Mesendoderm (in vitro differentiated cells): ENCODE results near the gene KLF15.

Experiments
- DNase-seq: peaks from one replicate; pipeline ENCODE4 v3.0.0; 2013
- H2AK5ac ChIP-seq: 2 replicates; pipeline ENCODE4 v1.6.1; 2013; ENCODE audit warnings: low read length, inconsistent platforms
- H2BK120ac ChIP-seq: 2 replicates; pipeline ENCODE4 v1.6.1; 2013; ENCODE audit warnings: low read depth, mild to moderate bottlenecking, low read length, moderate library complexity, mixed read lengths
- H2BK15ac ChIP-seq: replicated peaks from 2 replicates; pipeline ENCODE4 v1.6.1; 2013; ENCODE audit warnings: low read depth, mild to moderate bottlenecking, moderate library complexity
- H2BK5ac ChIP-seq: 2 replicates; pipeline ENCODE4 v1.6.1; 2013; ENCODE audit warnings: low read length, inconsistent platforms
- H3K18ac ChIP-seq: 2 replicates; pipeline ENCODE4 v1.6.1; 2013; ENCODE audit warnings: mild to moderate bottlenecking, low read length, mixed read lengths
- H3K23ac ChIP-seq: one replicate; pipeline ENCODE4 v1.6.1; 2013; ENCODE audit warnings: low read length
- H3K27ac ChIP-seq: 2 replicates; pipeline ENCODE4 v1.5.1; 2013; ENCODE audit warnings: low read depth, mild to moderate bottlenecking, inconsistent platforms, low read length, moderate library complexity
- H3K27me3 ChIP-seq: 2 replicates; pipeline ENCODE4 v1.6.1; 2013; ENCODE audit warnings: low read length, control low read depth, mild to moderate bottlenecking, inconsistent platforms; ENCODE audit not compliant: insufficient read depth, poor library complexity
- H3K36me3 ChIP-seq: 2 replicates; pipeline ENCODE4 v1.6.1; 2013; ENCODE audit warnings: low read length, inconsistent platforms; ENCODE audit not compliant: control insufficient read depth, insufficient read depth
- H3K4ac ChIP-seq: one replicate; pipeline ENCODE4 v1.6.1; 2013; ENCODE audit warnings: low read depth, mild to moderate bottlenecking, low read length, moderate library complexity
- H3K4me1 ChIP-seq: 2 replicates; pipeline ENCODE4 v1.6.1; 2013; ENCODE audit warnings: low read depth, low read length, inconsistent platforms; ENCODE audit not compliant: control insufficient read depth
- H3K4me2 ChIP-seq: 2 replicates; pipeline ENCODE4 v1.6.1; 2013; ENCODE audit warnings: low read length
- H3K4me3 ChIP-seq: 2 replicates; pipeline ENCODE4 v1.5.1; 2013; ENCODE audit warnings: mild to moderate bottlenecking, low read length
- H3K56ac ChIP-seq: one replicate; pipeline ENCODE4 v1.6.1; 2013; ENCODE audit warnings: low read length
- H3K79me1 ChIP-seq: 2 replicates; pipeline ENCODE4 v1.6.1; 2013; ENCODE audit warnings: low read length, inconsistent platforms
- H3K79me2 ChIP-seq: 2 replicates; pipeline ENCODE4 v1.6.1; 2013; ENCODE audit warnings: mild to moderate bottlenecking, low read length; ENCODE audit not compliant: control insufficient read depth, insufficient read depth
- H3K9ac ChIP-seq: 2 replicates; pipeline ENCODE4 v1.6.1; 2013; ENCODE audit warnings: low read length, inconsistent platforms
- H4K5ac ChIP-seq: one replicate; pipeline ENCODE4 v1.6.1; 2013; ENCODE audit warnings: low read length
- H4K8ac ChIP-seq: one replicate; pipeline ENCODE4 v1.6.1; 2013; ENCODE audit warnings: low read depth, mild to moderate bottlenecking, control low read depth, low read length, moderate library complexity
- WGBS: extraction: QIAGEN DNeasy Blood & Tissue Kit; methylation state at CpG from one replicate; pipeline ENCODE4 v1.1.7; 2013; ENCODE audit warnings: low lambda C conversion rate, missing lambda C conversion rate; ENCODE audit not compliant: insufficient coverage; ENCODE audit errors: extremely low coverage; 5-methylcytosine and 5-hydroxymethylcytosine counted together

KLF15 gene

DNA sequence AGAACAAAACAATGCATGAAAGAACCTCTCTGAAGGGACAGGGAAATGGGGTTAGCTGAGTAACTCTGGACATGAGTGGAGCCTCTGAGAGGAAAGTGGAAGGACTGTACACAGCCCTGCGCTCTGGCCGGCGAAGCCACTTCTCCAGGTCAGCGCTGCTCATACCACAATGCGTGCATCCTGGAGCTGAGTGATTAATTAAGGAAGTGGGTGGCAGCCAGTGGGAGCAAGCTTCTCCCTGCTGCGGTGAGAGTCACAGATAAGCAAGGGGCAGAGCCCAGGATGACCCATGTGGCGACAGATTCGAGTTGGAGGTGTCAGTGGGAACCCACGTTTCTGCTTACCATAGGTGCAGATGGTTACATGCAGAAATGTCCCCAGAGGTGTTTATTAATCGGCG, 48.0 kb downstream of the KLF15 start:
- Histone ChIP-seq H3K56ac (no peak overlapping the region), H2BK15ac (no peak overlapping the region), H2AK5ac (no peak overlapping the region), H3K9ac (no peak overlapping the region), H3K27ac (no peak overlapping the region), H3K79me1 (no peaks in the 10 kb centered on the region), H4K5ac (no peak overlapping the region), H3K18ac (no peak overlapping the region), H3K23ac (no peak overlapping the region), H4K8ac (no peak overlapping the region), H3K4ac (no peak overlapping the region), H3K4me3 (no peak overlapping the region), H3K4me1 (no peaks in the 10 kb centered on the region), H2BK120ac (no peak overlapping the region), H3K79me2 (no peaks in the 10 kb centered on the region), H3K4me2 (no peak overlapping the region), H3K36me3 (no peaks in the 10 kb centered on the region), H2BK5ac (no peak overlapping the region), H3K27me3 (no peaks in the 10 kb centered on the region)
- no CpG with 5 or more reads among the region's 11 CpGs for WGBS
- no peak for DNase-seq

DNA sequence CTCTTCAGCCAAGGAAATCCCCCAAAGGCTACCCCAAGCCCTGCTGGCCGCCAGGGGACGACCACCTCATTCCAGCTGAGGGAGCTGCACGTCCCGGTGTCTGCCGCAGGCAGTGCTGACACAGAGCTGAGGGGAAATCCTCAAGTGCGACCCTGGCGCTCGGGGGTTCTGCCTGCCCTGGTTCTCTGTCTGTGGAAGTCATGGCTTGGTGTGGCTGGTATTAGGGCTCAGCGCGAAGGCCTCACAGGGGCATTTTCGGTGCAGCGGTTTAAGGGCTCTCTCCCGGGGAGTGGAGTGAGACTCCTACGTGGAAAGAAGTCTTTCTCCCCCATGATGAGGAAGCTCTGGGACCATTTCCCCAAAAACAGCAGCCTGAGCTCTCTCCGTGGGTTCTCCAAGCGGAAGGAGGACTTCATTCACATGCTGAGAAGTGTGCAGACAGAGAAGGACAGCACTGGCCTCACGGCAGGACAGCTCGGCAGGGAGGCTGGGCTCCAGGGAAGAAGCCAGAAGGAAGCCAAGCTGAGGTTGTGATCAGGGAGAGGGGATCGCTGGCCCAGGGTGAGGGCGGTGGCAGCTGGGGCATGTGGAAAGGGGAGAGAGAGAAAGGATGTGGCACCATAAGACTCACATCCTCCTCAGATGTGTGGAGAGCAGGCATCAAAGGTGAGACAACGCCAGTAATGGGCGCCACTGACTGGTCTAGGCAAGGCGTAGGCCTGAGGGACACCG, 48.6 kb downstream of the KLF15 start:
- no peaks in the 10 kb centered on the region for H3K79me2 ChIP-seq
- no peak overlapping the region for H4K8ac ChIP-seq
- H2BK120ac ChIP-seq = no peak overlapping the region
- no peaks in the 10 kb centered on the region for H3K27me3 ChIP-seq
- no peak overlapping the region for H3K23ac ChIP-seq
- H3K4me1 ChIP-seq = no peaks in the 10 kb centered on the region
- H2BK5ac ChIP-seq = no peak overlapping the region
- no CpG with 5 or more reads among the region's 24 CpGs for WGBS
- no peak overlapping the region for H3K18ac ChIP-seq
- no peaks in the 10 kb centered on the region for H3K36me3 ChIP-seq
- H3K4ac ChIP-seq = no peak overlapping the region
- H3K9ac ChIP-seq = no peak overlapping the region
- H3K27ac ChIP-seq = no peak overlapping the region
- H4K5ac ChIP-seq = no peak overlapping the region
- H3K56ac ChIP-seq = no peak overlapping the region
- H3K4me3 ChIP-seq = no peak overlapping the region
- no peak overlapping the region for H2AK5ac ChIP-seq
- no peak for DNase-seq
- no peak overlapping the region for H2BK15ac ChIP-seq
- H3K4me2 ChIP-seq = no peak overlapping the region
- H3K79me1 ChIP-seq = no peaks in the 10 kb centered on the region

DNA sequence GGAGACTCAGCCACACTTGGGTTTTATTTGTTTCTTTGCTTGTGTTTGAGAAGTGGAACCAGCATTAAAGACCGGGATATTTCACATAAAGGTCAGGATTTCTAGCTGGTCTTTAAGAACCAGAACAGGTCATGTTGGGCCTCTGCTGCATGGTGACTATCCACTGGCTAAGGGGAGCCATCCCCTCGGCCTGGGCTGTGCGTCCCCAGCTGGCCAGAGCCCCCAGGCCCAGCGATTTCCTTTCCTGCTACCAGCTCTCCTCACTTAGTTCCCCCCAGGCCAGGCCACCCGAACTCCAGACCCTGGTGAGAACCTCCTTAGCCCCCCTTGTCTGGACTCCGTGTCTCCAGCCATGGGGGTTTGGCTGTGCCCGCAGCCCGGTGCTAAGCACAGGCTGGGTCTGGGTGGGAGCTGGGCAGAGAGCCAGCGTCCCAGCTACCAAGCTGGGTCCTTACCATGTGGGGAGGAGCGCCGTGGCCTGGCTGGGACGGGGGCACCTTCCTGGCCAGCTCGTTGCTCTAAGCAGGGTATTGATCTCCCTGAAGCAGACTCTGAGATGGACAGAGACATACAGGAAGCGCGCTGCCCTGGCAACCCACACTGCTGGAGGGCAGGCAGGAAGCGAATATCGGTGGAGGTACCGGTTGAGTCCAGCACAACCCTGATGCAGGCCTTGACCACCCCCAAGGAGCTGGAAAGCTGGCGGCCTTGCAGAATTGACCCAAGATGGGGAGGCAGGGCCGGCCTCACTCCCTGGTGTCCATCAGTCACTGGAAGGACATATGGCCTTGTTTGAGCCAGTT, 49.4 kb downstream of the KLF15 start:
- no peak overlapping the region for H3K56ac ChIP-seq
- no peaks in the 10 kb centered on the region for H3K27me3 ChIP-seq
- WGBS = no CpG with 5 or more reads among the region's 20 CpGs
- H2BK5ac ChIP-seq = no peak overlapping the region
- H3K36me3 ChIP-seq = no peaks in the 10 kb centered on the region
- no peak overlapping the region for H4K5ac ChIP-seq
- no peak for DNase-seq
- no peak overlapping the region for H3K4me3 ChIP-seq
- no peak overlapping the region for H3K23ac ChIP-seq
- H2BK15ac ChIP-seq = no peak overlapping the region
- H3K18ac ChIP-seq = no peak overlapping the region
- H3K27ac ChIP-seq = no peak overlapping the region
- no peak overlapping the region for H3K4me2 ChIP-seq
- no peak overlapping the region for H2BK120ac ChIP-seq
- H3K4ac ChIP-seq = no peak overlapping the region
- H2AK5ac ChIP-seq = no peak overlapping the region
- no peaks in the 10 kb centered on the region for H3K79me2 ChIP-seq
- H3K9ac ChIP-seq = no peak overlapping the region
- H3K79me1 ChIP-seq = no peaks in the 10 kb centered on the region
- no peaks in the 10 kb centered on the region for H3K4me1 ChIP-seq
- no peak overlapping the region for H4K8ac ChIP-seq

DNA sequence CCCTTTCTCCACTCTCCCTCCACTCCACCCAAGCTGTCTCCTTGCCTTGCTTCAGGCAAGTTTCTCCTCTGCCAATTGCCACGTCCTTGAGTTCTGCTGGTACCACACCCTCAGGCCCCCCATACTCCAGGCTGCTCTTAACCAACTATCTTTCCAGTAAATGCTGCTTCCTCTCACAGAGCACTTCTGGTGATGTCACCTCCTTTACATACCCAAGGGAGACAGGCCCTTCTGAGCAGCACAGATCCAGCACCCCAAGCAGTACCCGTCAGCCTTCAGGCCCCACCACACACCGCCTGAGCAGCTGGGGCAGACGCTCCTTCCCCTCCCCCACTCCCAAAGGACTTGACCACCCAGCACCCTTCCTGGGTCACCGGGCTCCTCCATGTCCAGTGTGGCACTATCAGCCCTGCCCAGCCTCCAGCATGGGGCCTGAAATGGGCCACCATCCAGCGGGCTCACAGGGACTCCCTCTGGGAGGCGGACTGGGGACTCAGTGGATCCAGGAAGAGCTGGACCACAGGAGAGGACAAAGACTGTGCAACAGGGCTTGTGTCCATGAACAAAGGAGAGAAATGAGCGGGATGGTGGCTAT, 50.2 kb downstream of the KLF15 start:
- no peaks in the 10 kb centered on the region for H3K36me3 ChIP-seq
- H2BK15ac ChIP-seq = no peak overlapping the region
- no peak overlapping the region for H4K5ac ChIP-seq
- H2BK5ac ChIP-seq = no peak overlapping the region
- no peak overlapping the region for H4K8ac ChIP-seq
- H3K9ac ChIP-seq = no peak overlapping the region
- H3K4me1 ChIP-seq = no peaks in the 10 kb centered on the region
- H3K27ac ChIP-seq = no peak overlapping the region
- no peak overlapping the region for H2AK5ac ChIP-seq
- H3K27me3 ChIP-seq = no peaks in the 10 kb centered on the region
- H3K4me3 ChIP-seq = no peak overlapping the region
- H3K4ac ChIP-seq = no peak overlapping the region
- H2BK120ac ChIP-seq = no peak overlapping the region
- WGBS = no CpG with 5 or more reads among the region's 8 CpGs
- DNase-seq = no peak
- no peak overlapping the region for H3K4me2 ChIP-seq
- no peak overlapping the region for H3K56ac ChIP-seq
- H3K18ac ChIP-seq = no peak overlapping the region
- H3K23ac ChIP-seq = no peak overlapping the region
- no peaks in the 10 kb centered on the region for H3K79me2 ChIP-seq
- no peaks in the 10 kb centered on the region for H3K79me1 ChIP-seq

DNA sequence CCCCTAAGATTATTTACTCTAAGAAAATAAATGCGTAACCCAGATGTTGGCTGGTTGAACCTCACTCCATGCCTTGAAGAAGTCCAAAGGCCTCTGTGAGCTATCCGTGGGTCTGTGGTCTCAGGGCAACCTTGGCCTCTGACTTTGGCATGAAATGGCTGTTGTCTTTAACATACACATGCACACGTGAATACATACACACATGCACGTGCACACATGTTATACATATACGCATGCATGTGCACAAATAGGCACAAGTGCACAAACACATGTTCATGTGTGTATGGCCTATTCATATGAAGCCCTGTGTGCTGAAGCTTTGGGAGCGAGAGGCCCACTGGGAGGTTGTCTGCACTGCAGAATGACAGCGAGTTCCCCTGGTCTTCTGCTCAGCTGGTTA, 50.8 kb downstream of the KLF15 start:
- no CpG with 5 or more reads among the region's 7 CpGs for WGBS

More for the DNA sequence above, 50.8 kb downstream of the KLF15 start:
- Histone ChIP-seq H2BK15ac (no peak overlapping the region), H2AK5ac (no peak overlapping the region), H3K4me1 (no peaks in the 10 kb centered on the region), H2BK120ac (no peak overlapping the region), H3K23ac (no peak overlapping the region), H3K36me3 (no peaks in the 10 kb centered on the region), H3K79me2 (no peaks in the 10 kb centered on the region), H3K9ac (no peak overlapping the region), H3K4me2 (no peak overlapping the region), H3K4ac (no peak overlapping the region), H4K8ac (no peak overlapping the region), H3K18ac (no peak overlapping the region), H3K56ac (no peak overlapping the region), H3K4me3 (no peak overlapping the region), H4K5ac (no peak overlapping the region), H3K27ac (no peak overlapping the region), H2BK5ac (no peak overlapping the region), H3K27me3 (no peaks in the 10 kb centered on the region), H3K79me1 (no peaks in the 10 kb centered on the region)
- DNase-seq = no peak
